AG09309 (cell line): Measurements from ENCODE around the gene STX1B.

Experiments
- DNase-seq: peaks from one replicate; pipeline ENCODE4 v3.0.0-alpha.2; 2010; ENCODE audit warnings: low read depth
- H3K4me3 ChIP-seq: 2 replicates; pipeline ENCODE4 v1.5.1; 2011; ENCODE audit warnings: mild to moderate bottlenecking, low read depth, low read length, moderate library complexity; ENCODE audit not compliant: control insufficient read depth
- CTCF ChIP-seq: IDR thresholded peaks from 2 replicates; pipeline ENCODE4 v1.5.1; 2011; ENCODE audit warnings: mild to moderate bottlenecking, low read depth, low read length, inconsistent platforms; ENCODE audit not compliant: insufficient read depth, control insufficient read depth; ENCODE audit errors: missing control alignments

Gene STX1B

GRCh38 chr16:30953111-30953510, 57.3 kb downstream of the STX1B start:
- H3K4me3 ChIP-seq, result no peak overlapping the region
- no peak for DNase-seq
- TF ChIP-seq CTCF, result no peak

- no peak for TF ChIP-seq CTCF
- DNase-seq, result peak; percentile 42
These were observed 58.7 kb downstream of the STX1B start for GRCh38 chr16:30951750-30952149.

GRCh38 chr16:30951193-30951592, 59.2 kb downstream of the STX1B start:
- no peak for TF ChIP-seq CTCF
- no peak for DNase-seq
- H3K4me3 ChIP-seq, result no peak overlapping the region

More at GRCh38 chr16:30951750-30952149, 58.7 kb downstream of the STX1B start:
- H3K4me3 ChIP-seq, result no peak overlapping the region

- DNase-seq, result no peak
- H3K4me3 ChIP-seq, result peak overlapping the region; percentile 88
- no peak for TF ChIP-seq CTCF
These were observed 59.8 kb downstream of the STX1B start for GRCh38 chr16:30950516-30951065.

GRCh38 chr16:30949650-30950515, 60.6 kb downstream of the STX1B start:
- TF ChIP-seq CTCF, result no peak
- no peak for DNase-seq
- peak overlapping the region; percentile 88 for H3K4me3 ChIP-seq

GRCh38 chr16:30948667-30949649, 61.5 kb downstream of the STX1B start, which contains the start of gene ORAI3:
TSS of gene ORAI3 (plus strand) at chr16:30949068. CDS start at chr16:30949290, 222 bp downstream.
- no peak for TF ChIP-seq CTCF
- DNase-seq, result no peak

More at GRCh38 chr16:30948667-30949649, 61.5 kb downstream of the STX1B start, which contains the start of gene ORAI3:
- H3K4me3 ChIP-seq, result peak within 1 kb of the TSS; percentile 88
